ENCODE measurements around the gene HLF.

Gene HLF

DNA sequence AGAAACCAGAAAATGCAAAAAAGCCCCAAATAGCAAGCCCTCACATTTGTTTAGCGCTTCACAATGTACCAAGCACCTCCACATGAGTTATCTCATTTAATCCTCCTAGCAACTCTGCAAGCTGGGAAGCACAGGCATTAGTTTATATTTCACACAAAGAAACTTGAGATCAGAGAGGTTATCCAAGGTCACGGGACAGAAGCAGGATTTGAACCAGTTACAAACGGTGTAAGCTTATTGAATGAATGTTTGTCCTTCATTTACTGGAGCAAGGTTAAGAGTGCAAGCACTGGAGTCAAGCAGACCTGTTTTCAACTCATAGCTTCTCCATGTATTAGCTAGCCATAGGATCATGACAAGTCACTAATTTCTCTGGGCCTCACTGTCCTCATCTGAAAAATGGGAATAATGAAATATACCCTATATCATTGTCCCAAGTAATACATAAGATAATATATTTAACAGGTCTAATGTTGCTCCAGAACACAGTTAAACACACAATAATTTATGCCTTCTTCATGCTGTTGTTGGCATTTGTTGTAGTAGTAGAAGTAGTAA lies 6.1 kb upstream of the HLF start:
- Histone ChIP-seq H2BK15ac (ENCODE audit: low read length) (no peak overlapping the region), H3K27me3 (ENCODE audit: control insufficient read depth in 3 of 3, insufficient read depth in 3 of 3, low read depth in 1 of 3, low read length in 3 of 3) (peaks cover 0 to 37% (median 14%) of the 10 kb centered on the region in 3 experiments), H2BK5ac (ENCODE audit: low read length) (no peak overlapping the region), H3K4me3 (ENCODE audit: low read length in 2 of 2) (no peak overlapping the region), H2BK120ac (ENCODE audit: low read depth, low read length) (no peak overlapping the region), H2AFZ (ENCODE audit: low read length) (no peak overlapping the region), H3K9ac (ENCODE audit: low read depth, low read length, poor library complexity) (no peak overlapping the region), H4K8ac (ENCODE audit: low read depth, low read length) (no peak overlapping the region), H3K4me1 (ENCODE audit: control insufficient read depth in 2 of 2, insufficient read depth in 1 of 2, low read depth in 1 of 2, low read length in 2 of 2) (peaks cover under 1 to 1% of the 10 kb centered on the region in 2 donors), H3K36me3 (replicated peaks in 1 of 2; ENCODE audit: control insufficient read depth in 2 of 2, insufficient read depth in 2 of 2, low read length in 2 of 2) (no peaks in the 10 kb centered on the region), H3K23ac (ENCODE audit: low read depth, low read length, poor library complexity) (no peak overlapping the region), H3K18ac (ENCODE audit: low read length) (no peak overlapping the region), H3K27ac (replicated peaks; ENCODE audit: low read length) (no peak overlapping the region), H4K91ac (ENCODE audit: low read depth, low read length, poor library complexity) (no peak overlapping the region), H3K4me2 (ENCODE audit: insufficient read depth, low read length, poor library complexity, severe bottlenecking) (no peak overlapping the region), H3K14ac (ENCODE audit: low read length) (no peak overlapping the region), H3K79me1 (ENCODE audit: low read depth, low read length) (no peaks in the 10 kb centered on the region), H2AK5ac (ENCODE audit: low read depth, low read length) (no peak overlapping the region), H3K9me3 (replicated peaks in 1 of 2; ENCODE audit: control insufficient read depth in 2 of 2, insufficient read depth in 1 of 2, low read depth in 1 of 2, low read length in 2 of 2) (no peaks in the 10 kb centered on the region), H3K4ac (ENCODE audit: low read length) (no peak overlapping the region), H2BK12ac (ENCODE audit: low read length) (no peak overlapping the region)
- no peak for DNase-seq (ENCODE audit: low spot score)
- no CpG with 5 or more reads among the region's 3 CpGs for WGBS, 2 donors (ENCODE audit: extremely low coverage in 2 of 2, insufficient read length in 2 of 2, insufficient replicate concordance in 1 of 2)

DNA sequence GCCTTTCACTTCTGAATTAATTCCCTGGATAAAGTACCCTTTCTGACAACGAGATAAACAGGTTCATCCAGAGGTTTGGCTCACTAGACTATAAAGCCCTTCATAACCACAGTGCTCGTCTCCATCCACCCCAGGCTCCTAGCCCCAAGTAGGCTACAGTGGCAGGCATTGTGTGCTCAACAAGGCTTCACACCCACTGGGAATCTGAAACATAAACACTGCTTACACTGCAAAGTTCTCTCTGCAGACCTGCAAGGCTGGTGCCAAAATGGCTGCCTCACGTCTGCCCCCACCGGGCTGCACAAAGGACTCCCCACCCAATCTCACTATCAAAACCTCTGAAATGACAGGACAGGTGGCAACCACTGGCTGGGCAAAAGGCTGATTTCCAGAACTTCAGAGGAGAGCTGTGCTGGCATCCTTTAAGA lies 5.1 kb upstream of the HLF start:
- Histone ChIP-seq H3K4me1 (ENCODE audit: control insufficient read depth in 2 of 2, insufficient read depth in 1 of 2, low read depth in 1 of 2, low read length in 2 of 2) (peaks cover 4 to 11% of the 10 kb centered on the region in 2 donors), H4K91ac (ENCODE audit: low read depth, low read length, poor library complexity) (no peak overlapping the region), H2AFZ (ENCODE audit: low read length) (no peak overlapping the region), H2BK5ac (ENCODE audit: low read length) (no peak overlapping the region), H4K8ac (ENCODE audit: low read depth, low read length) (no peak overlapping the region), H2AK5ac (ENCODE audit: low read depth, low read length) (no peak overlapping the region), H2BK15ac (ENCODE audit: low read length) (no peak overlapping the region), H2BK12ac (ENCODE audit: low read length) (no peak overlapping the region), H3K4ac (ENCODE audit: low read length) (no peak overlapping the region), H3K18ac (ENCODE audit: low read length) (no peak overlapping the region), H3K14ac (ENCODE audit: low read length) (no peak overlapping the region), H3K9ac (ENCODE audit: low read depth, low read length, poor library complexity) (no peak overlapping the region), H3K27me3 (ENCODE audit: control insufficient read depth in 3 of 3, insufficient read depth in 3 of 3, low read depth in 1 of 3, low read length in 3 of 3) (peaks cover 2 to 48% (median 23%) of the 10 kb centered on the region in 3 experiments), H3K36me3 (replicated peaks in 1 of 2; ENCODE audit: control insufficient read depth in 2 of 2, insufficient read depth in 2 of 2, low read length in 2 of 2) (no peaks in the 10 kb centered on the region), H3K4me2 (ENCODE audit: insufficient read depth, low read length, poor library complexity, severe bottlenecking) (no peak overlapping the region), H3K27ac (replicated peaks; ENCODE audit: low read length) (no peak overlapping the region), H3K79me1 (ENCODE audit: low read depth, low read length) (no peaks in the 10 kb centered on the region), H3K4me3 (ENCODE audit: low read length in 2 of 2) (no peak overlapping the region), H3K9me3 (replicated peaks in 1 of 2; ENCODE audit: control insufficient read depth in 2 of 2, insufficient read depth in 1 of 2, low read depth in 1 of 2, low read length in 2 of 2) (no peaks in the 10 kb centered on the region), H3K23ac (ENCODE audit: low read depth, low read length, poor library complexity) (no peak overlapping the region), H2BK120ac (ENCODE audit: low read depth, low read length) (no peak overlapping the region)
- no CpG with 5 or more reads among the region's 4 CpGs for WGBS, 2 donors (ENCODE audit: extremely low coverage in 2 of 2, insufficient read length in 2 of 2, insufficient replicate concordance in 1 of 2)
- no peak for DNase-seq (ENCODE audit: low spot score)

DNA sequence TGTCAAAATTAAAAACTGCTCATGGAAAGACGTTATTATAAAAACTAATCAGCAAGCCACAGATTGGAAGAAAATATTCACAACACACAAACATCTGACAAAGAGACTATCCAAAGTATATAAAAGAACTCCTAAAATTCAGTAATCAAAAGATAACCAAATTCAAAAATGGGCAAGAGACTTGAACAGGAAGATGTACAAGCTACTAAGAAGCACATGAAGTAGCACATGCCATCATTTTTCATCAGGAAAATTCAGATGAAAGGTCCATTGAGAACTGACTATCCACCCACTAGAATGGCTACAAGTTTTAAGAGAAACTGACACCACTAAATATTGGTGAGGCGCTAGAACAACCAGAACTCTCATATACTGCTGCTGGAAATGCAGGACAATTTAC lies 3.4 kb upstream of the HLF start:
- no peak overlapping the region for H3K14ac ChIP-seq (ENCODE audit: low read length)
- WGBS, 2 donors (ENCODE audit: extremely low coverage in 2 of 2, insufficient read length in 2 of 2, insufficient replicate concordance in 1 of 2), result no CpG with 5 or more reads among the region's 2 CpGs

GRCh38 chr17:55263569-55264277 lies 1.0 kb upstream of the HLF start:
- Histone ChIP-seq H3K9ac (ENCODE audit: low read depth, low read length, poor library complexity) (peak overlapping the region; percentile 3), H2BK5ac (ENCODE audit: low read length) (no peak overlapping the region), H4K8ac (ENCODE audit: low read depth, low read length) (no peak overlapping the region), H3K79me1 (ENCODE audit: low read depth, low read length) (no peaks in the 10 kb centered on the region), H3K4me3 (ENCODE audit: low read length in 2 of 2) (peak overlapping the region in 1 of 2 donors; percentile 61), H2BK12ac (ENCODE audit: low read length) (no peak overlapping the region), H2BK15ac (ENCODE audit: low read length) (peak overlapping the region; percentile 26), H2AFZ (ENCODE audit: low read length) (peak overlapping the region; percentile 87), H3K36me3 (replicated peaks in 1 of 2; ENCODE audit: control insufficient read depth in 2 of 2, insufficient read depth in 2 of 2, low read length in 2 of 2) (no peaks in the 10 kb centered on the region), H3K4ac (ENCODE audit: low read length) (no peak overlapping the region), H3K4me1 (ENCODE audit: control insufficient read depth in 2 of 2, insufficient read depth in 1 of 2, low read depth in 1 of 2, low read length in 2 of 2) (peaks cover 6 to 11% of the 10 kb centered on the region in 2 donors), H2BK120ac (ENCODE audit: low read depth, low read length) (no peak overlapping the region), H3K27ac (replicated peaks; ENCODE audit: low read length) (no peak overlapping the region), H2AK5ac (ENCODE audit: low read depth, low read length) (no peak overlapping the region), H4K91ac (ENCODE audit: low read depth, low read length, poor library complexity) (no peak overlapping the region), H3K27me3 (ENCODE audit: control insufficient read depth in 3 of 3, insufficient read depth in 3 of 3, low read depth in 1 of 3, low read length in 3 of 3) (peaks cover 6 to 75% (median 40%) of the 10 kb centered on the region in 3 experiments), H3K14ac (ENCODE audit: low read length) (no peak overlapping the region), H3K23ac (ENCODE audit: low read depth, low read length, poor library complexity) (no peak overlapping the region), H3K9me3 (replicated peaks in 1 of 2; ENCODE audit: control insufficient read depth in 2 of 2, insufficient read depth in 1 of 2, low read depth in 1 of 2, low read length in 2 of 2) (peaks cover 0 to 6% of the 10 kb centered on the region in 2 donors), H3K18ac (ENCODE audit: low read length) (peak overlapping the region; percentile 72), H3K4me2 (ENCODE audit: insufficient read depth, low read length, poor library complexity, severe bottlenecking) (peak overlapping the region; percentile 65)
- DNase-seq (ENCODE audit: low spot score), result no peak
- WGBS, 2 donors (ENCODE audit: extremely low coverage in 2 of 2, insufficient read length in 2 of 2, insufficient replicate concordance in 1 of 2), result no CpG with 5 or more reads among the region's 31 CpGs

More for the DNA sequence above, 3.4 kb upstream of the HLF start:
- H3K4me2 ChIP-seq (ENCODE audit: insufficient read depth, low read length, poor library complexity, severe bottlenecking), result no peak overlapping the region
- no peak overlapping the region for H3K4me3 ChIP-seq (ENCODE audit: low read length in 2 of 2)
- no peak overlapping the region for H3K27ac ChIP-seq (replicated peaks; ENCODE audit: low read length)
- H3K9me3 ChIP-seq (replicated peaks in 1 of 2; ENCODE audit: control insufficient read depth in 2 of 2, insufficient read depth in 1 of 2, low read depth in 1 of 2, low read length in 2 of 2), result peaks cover 0 to 1% of the 10 kb centered on the region in 2 donors
- no peak overlapping the region for H4K8ac ChIP-seq (ENCODE audit: low read depth, low read length)
- H2AFZ ChIP-seq (ENCODE audit: low read length), result no peak overlapping the region
- H3K27me3 ChIP-seq (ENCODE audit: control insufficient read depth in 3 of 3, insufficient read depth in 3 of 3, low read depth in 1 of 3, low read length in 3 of 3), result peaks cover 5 to 55% (median 34%) of the 10 kb centered on the region in 3 experiments
- no peak overlapping the region for H2BK15ac ChIP-seq (ENCODE audit: low read length)
- no peak overlapping the region for H3K9ac ChIP-seq (ENCODE audit: low read depth, low read length, poor library complexity)
- H2BK5ac ChIP-seq (ENCODE audit: low read length), result no peak overlapping the region
- H3K36me3 ChIP-seq (replicated peaks in 1 of 2; ENCODE audit: control insufficient read depth in 2 of 2, insufficient read depth in 2 of 2, low read length in 2 of 2), result no peaks in the 10 kb centered on the region
- H3K18ac ChIP-seq (ENCODE audit: low read length), result no peak overlapping the region
- H3K79me1 ChIP-seq (ENCODE audit: low read depth, low read length), result no peaks in the 10 kb centered on the region
- no peak overlapping the region for H2BK120ac ChIP-seq (ENCODE audit: low read depth, low read length)
- no peak overlapping the region for H2AK5ac ChIP-seq (ENCODE audit: low read depth, low read length)
- no peak overlapping the region for H2BK12ac ChIP-seq (ENCODE audit: low read length)
- DNase-seq (ENCODE audit: low spot score), result no peak
- H3K4me1 ChIP-seq (ENCODE audit: control insufficient read depth in 2 of 2, insufficient read depth in 1 of 2, low read depth in 1 of 2, low read length in 2 of 2), result peaks cover 6 to 11% of the 10 kb centered on the region in 2 donors
- no peak overlapping the region for H3K23ac ChIP-seq (ENCODE audit: low read depth, low read length, poor library complexity)
- no peak overlapping the region for H3K4ac ChIP-seq (ENCODE audit: low read length)
- H4K91ac ChIP-seq (ENCODE audit: low read depth, low read length, poor library complexity), result no peak overlapping the region

All from neuronal stem cell (in vitro differentiated cells).